Calu3 (cell line): Measurements from ENCODE around the gene UCP1. TPM values are rescaled to one million over a fixed set of nuclear protein-coding genes. Genes with fewer than 3 reads are reported as not detected.
A peak's percentile ranks its signal among the peaks of the same experiment; 100 is the strongest.
"Not testable (repeated sequence)": the region's sequence is repeated elsewhere in the genome, so short reads cannot be mapped to it uniquely, and the experiment has no call there.

ENCODE experiments used
- BruUV-seq: library from RNA; stranded (reverse); fragments of 400-500 nt; replicated peaks from 2 replicates; lab custom pipeline; 2021; lab: Mats Ljungman, UMichigan
- CTCF ChIA-PET: fragments of 300-600 bp; sonication (Branson Sonifier 250); formaldehyde crosslinking; loops from one replicate; lab custom pipeline; 2022; ENCODE audit warnings: antibody characterized with exemption; lab: Charles Lee
- DNase-seq: peaks from one replicate; pipeline ENCODE4 v3.0.0; 2022
- H3K27ac Mint-ChIP-seq: one replicate; pipeline ENCODE4 v1.8.0; 2022; ENCODE audit warnings: mixed read lengths; ENCODE audit not compliant: unreplicated experiment
- H3K27me3 Mint-ChIP-seq: one replicate; pipeline ENCODE4 v1.8.0; 2022; ENCODE audit warnings: mixed read lengths; ENCODE audit not compliant: unreplicated experiment
- H3K36me3 Mint-ChIP-seq: one replicate; pipeline ENCODE4 v1.8.0; 2022; ENCODE audit warnings: mild to moderate bottlenecking, moderate library complexity, mixed read lengths; ENCODE audit not compliant: insufficient read depth, unreplicated experiment
- H3K4me1 Mint-ChIP-seq: one replicate; pipeline ENCODE4 v1.8.0; 2022; ENCODE audit warnings: mild to moderate bottlenecking, low read depth, mixed read lengths; ENCODE audit not compliant: unreplicated experiment
- H3K4me3 Mint-ChIP-seq: one replicate; pipeline ENCODE4 v1.8.0; 2022; ENCODE audit warnings: mild to moderate bottlenecking, low read depth, moderate library complexity, mixed read lengths; ENCODE audit not compliant: unreplicated experiment
- H3K9me3 Mint-ChIP-seq: one replicate; pipeline ENCODE4 v1.8.0; 2022; ENCODE audit warnings: low read depth, mixed read lengths; ENCODE audit not compliant: unreplicated experiment
- CTCF ChIP-seq: fragments of 200-600 bp; IDR thresholded peaks from one replicate; pipeline ENCODE4 v1.8.0; 2022; ENCODE audit warnings: antibody characterized with exemption; ENCODE audit not compliant: unreplicated experiment
- intact Hi-C: fragments of 100-400 bp; cut with micrococcal nuclease; formaldehyde crosslinking; loops from one replicate; pipeline ENCODE4 v1.10.0; 2022; ENCODE audit not compliant: unreplicated experiment
- total RNA-seq: library from RNA; stranded (reverse); gene quantifications from 2 replicates; pipeline ENCODE4 v1.2.3, GENCODE V29; 2022

Gene UCP1
- total RNA-seq, 1 experiment from 2014 or later: not detected

GRCh38 chr4:140523370-140523856 is 45.3 kb downstream of the UCP1 start:
- CTCF ChIA-PET: no interaction called here
- Mint-ChIP-seq H3K27me3 (no peaks in the 10 kb centered on the region), H3K4me1 (peaks cover 7% of the 10 kb centered on the region), H3K36me3 (peaks cover 11% of the 10 kb centered on the region), H3K27ac (no peak overlapping the region), H3K9me3 (no peaks in the 10 kb centered on the region), H3K4me3 (peak overlapping the region; percentile 81)
- no peak for DNase-seq
- no peak for TF ChIP-seq CTCF
- BruUV-seq: no TSS peak
- intact Hi-C loops: loop anchor here (10.0 kb wide), 2 partner anchors 89 to 149 kb away; partner anchors contain the start of gene SCOC

GRCh38 chr4:140515423-140515822 is 53.3 kb downstream of the UCP1 start:
- CTCF ChIA-PET: no interaction called here
- no TSS peak for BruUV-seq
- H3K27ac Mint-ChIP-seq: no peak overlapping the region

GRCh38 chr4:140513765-140514164 is 55.0 kb downstream of the UCP1 start:
- H3K36me3 Mint-ChIP-seq, BruUV-seq, DNase-seq, H3K4me1 Mint-ChIP-seq, H3K27ac Mint-ChIP-seq, H3K9me3 Mint-ChIP-seq, H3K4me3 Mint-ChIP-seq, CTCF ChIA-PET, intact Hi-C loops: not testable (repeated sequence)
- H3K27me3 Mint-ChIP-seq: peaks cover 66% of the 10 kb centered on the region

More at GRCh38 chr4:140515423-140515822, 53.3 kb downstream of the UCP1 start:
- Mint-ChIP-seq H3K36me3 (no peaks in the 10 kb centered on the region), H3K4me1 (no peaks in the 10 kb centered on the region), H3K4me3 (no peak overlapping the region), H3K27me3 (peaks cover 49% of the 10 kb centered on the region), H3K9me3 (no peaks in the 10 kb centered on the region)
- no peak for TF ChIP-seq CTCF
- intact Hi-C loops: no loop called here
- DNase-seq: no peak

Other genes with a start within 250 kb of the UCP1 start
- 59.4 and 70.1 TPM in 2 replicates for gene SCOC, start 195.3 kb downstream of the UCP1 start, total RNA-seq
- 2.1 and 2.9 TPM in 2 replicates for gene CLGN, start 141.3 kb downstream of the UCP1 start, total RNA-seq
- not detected in 2 replicates for gene MGAT4D, start 70.7 kb downstream of the UCP1 start, total RNA-seq
- 19.6 and 22.5 TPM in 2 replicates for gene ELMOD2, start 44.8 kb downstream of the UCP1 start, total RNA-seq
- gene TBC1D9, start 187.4 kb upstream of the UCP1 start, total RNA-seq: 7.5 and 9.4 TPM in 2 replicates